HepG2 (cell line): ENCODE results near the gene NDRG2.

Source experiments
- FOXK2 ChIP-seq: fragments of 450-650 bp; IDR thresholded peaks from 2 replicates; pipeline ENCODE4 v1.6.1; 2016
- POLR2G ChIP-seq: fragments of 200-400 bp; formaldehyde crosslinking; IDR thresholded peaks from 2 replicates; pipeline ENCODE4 v1.6.1; 2018; ENCODE audit warnings: mild to moderate bottlenecking, low read depth, low read length, moderate library complexity
- RFXANK ChIP-seq: IDR thresholded peaks from 2 replicates; pipeline ENCODE4 v1.6.1; 2016
- SMC3 ChIP-seq: IDR thresholded peaks from 2 replicates; pipeline ENCODE4 v1.6.1; 2011; ENCODE audit warnings: low read length, improper control_type of control experiment
- ZNF318 ChIP-seq: sonication (generic); formaldehyde crosslinking; IDR thresholded peaks from 2 replicates; pipeline ENCODE4 v1.4.0; 2020; ENCODE audit warnings: mild to moderate bottlenecking, missing genetic modification reagents
- ZNF343 ChIP-seq: sonication (generic); formaldehyde crosslinking; IDR thresholded peaks from 2 replicates; pipeline ENCODE4 v1.4.0; 2020; ENCODE audit warnings: mild to moderate bottlenecking, missing genetic modification reagents

- TF ChIP-seq POLR2G (no peak), RFXANK (CRISPR knock-in tag) (no peak), ZNF343 (CRISPR knock-in tag) (no peak), ZNF318 (CRISPR knock-in tag) (no peak), SMC3 (no peak), FOXK2 (no peak)
Measured at GRCh38 chr14:20986811-20987210, 38.0 kb downstream of the NDRG2 start.
